Astrocyte (in vitro differentiated cells and primary cell): ENCODE data around the gene PCDHGA1. TPM values are rescaled to one million over a fixed set of nuclear protein-coding genes. Genes with fewer than 3 reads are reported as not detected.
A peak's percentile ranks its signal among the peaks of the same experiment; 100 is the strongest.

Experiments used
- DNase-seq: peaks from one replicate; pipeline ENCODE4 v3.0.0-alpha.2; 2010; ENCODE audit warnings: low read depth
- FAIRE-seq: peaks from 2 replicates; lab custom pipeline; 2011; peaks lifted over from hg19 to GRCh38; lab: Jason Lieb, UNC
- H2AFZ ChIP-seq: 2 replicates; pipeline ENCODE4 v1.6.0; 2012; ENCODE audit warnings: low read depth, low read length, inconsistent platforms
- H3K27ac ChIP-seq: 2 replicates; pipeline ENCODE4 v1.5.1; 2011; ENCODE audit warnings: low read depth, low read length, inconsistent platforms
- H3K27me3 ChIP-seq: 2 replicates; pipeline ENCODE4 v1.6.0; 2011; ENCODE audit warnings: low read length, inconsistent platforms; ENCODE audit not compliant: insufficient read depth
- H3K36me3 ChIP-seq: 2 replicates; pipeline ENCODE4 v1.5.1; 2011; ENCODE audit warnings: low read length, inconsistent platforms; ENCODE audit not compliant: insufficient read depth
- H3K4me1 ChIP-seq: 2 replicates; pipeline ENCODE4 v1.5.1; 2011; ENCODE audit warnings: low read length, inconsistent platforms; ENCODE audit not compliant: insufficient read depth
- H3K4me2 ChIP-seq: 2 replicates; pipeline ENCODE4 v1.6.0; 2012; ENCODE audit warnings: low read length, inconsistent platforms
- H3K4me3 ChIP-seq: 2 replicates; pipeline ENCODE4 v1.5.1; 2011; ENCODE audit warnings: low read depth, mild to moderate bottlenecking, low read length, inconsistent platforms; ENCODE audit not compliant: insufficient read depth
- H3K79me2 ChIP-seq: 2 replicates; pipeline ENCODE4 v1.6.0; 2012; ENCODE audit warnings: mild to moderate bottlenecking, low read length, inconsistent platforms; ENCODE audit not compliant: insufficient read depth
- H3K9ac ChIP-seq: 2 replicates; pipeline ENCODE4 v1.6.0; 2012; ENCODE audit warnings: mild to moderate bottlenecking, low read length, inconsistent platforms
- H3K9me3 ChIP-seq: 2 replicates; pipeline ENCODE4 v1.5.1; 2012; ENCODE audit warnings: low read depth, mild to moderate bottlenecking, low read length, inconsistent platforms; ENCODE audit not compliant: insufficient read depth
- H4K20me1 ChIP-seq: 2 replicates; pipeline ENCODE4 v1.6.0; 2012; ENCODE audit warnings: low read length, inconsistent platforms; ENCODE audit not compliant: insufficient read depth
- H3K27ac Mint-ChIP-seq: one replicate; pipeline ENCODE4 v1.8.0; 2021; ENCODE audit warnings: mild to moderate bottlenecking, mixed read lengths; ENCODE audit not compliant: unreplicated experiment
- H3K27me3 Mint-ChIP-seq: one replicate; pipeline ENCODE4 v1.8.0; 2021; ENCODE audit warnings: low read depth, mixed read lengths; ENCODE audit not compliant: unreplicated experiment
- H3K36me3 Mint-ChIP-seq: one replicate; pipeline ENCODE4 v1.8.0; 2021; ENCODE audit warnings: low read depth, mixed read lengths; ENCODE audit not compliant: unreplicated experiment
- H3K4me1 Mint-ChIP-seq: one replicate; pipeline ENCODE4 v1.8.0; 2021; ENCODE audit warnings: low read depth, mixed read lengths; ENCODE audit not compliant: unreplicated experiment
- H3K4me3 Mint-ChIP-seq: one replicate; pipeline ENCODE4 v1.8.0; 2021; ENCODE audit warnings: mild to moderate bottlenecking, moderate library complexity, mixed read lengths; ENCODE audit not compliant: unreplicated experiment
- H3K9me3 Mint-ChIP-seq: one replicate; pipeline ENCODE4 v1.8.0; 2021; ENCODE audit warnings: mild to moderate bottlenecking, mixed read lengths; ENCODE audit not compliant: unreplicated experiment
- EZH2 ChIP-seq: IDR thresholded peaks from 2 replicates; pipeline ENCODE4 v1.6.1; 2012; ENCODE audit warnings: mild to moderate bottlenecking, low read length, inconsistent platforms; ENCODE audit not compliant: insufficient read depth
- total RNA-seq: library from RNA; stranded (reverse); gene quantifications from 2 replicates; pipeline ENCODE4 v1.2.1, GENCODE V29; 2021
- TF ChIP-seq, protein P1 (sequence below): IDR thresholded peaks from 2 replicates; pipeline ENCODE4 v1.5.1; 2011; ENCODE audit warnings: low read depth, mild to moderate bottlenecking, inconsistent platforms, low read length, moderate library complexity; ENCODE audit not compliant: insufficient read depth

The PCDHGA1 gene
- total RNA-seq, 1 donor from 2014 or later = 0.27 TPM

DNA sequence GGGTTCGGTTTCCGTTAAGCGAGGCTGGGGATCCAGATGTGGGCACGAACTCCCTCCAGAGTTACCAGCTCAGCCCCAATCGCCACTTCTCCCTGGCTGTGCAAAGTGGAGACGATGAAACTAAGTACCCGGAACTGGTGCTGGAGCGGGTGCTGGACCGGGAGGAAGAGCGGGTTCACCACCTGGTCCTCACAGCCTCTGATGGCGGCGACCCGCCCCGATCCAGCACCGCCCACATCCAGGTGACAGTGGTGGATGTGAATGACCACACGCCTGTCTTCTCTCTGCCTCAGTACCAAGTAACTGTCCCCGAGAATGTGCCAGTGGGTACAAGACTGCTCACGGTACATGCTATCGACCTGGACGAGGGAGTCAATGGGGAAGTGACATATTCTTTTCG lies 53.0 kb downstream of the PCDHGA1 start:
- H3K36me3 ChIP-seq = no peaks in the 10 kb centered on the region
- peak overlapping the region; percentile 80 for H3K4me2 ChIP-seq
- peaks cover 30% of the 10 kb centered on the region for H3K9me3 ChIP-seq
- no peak for FAIRE-seq
- H3K27me3 ChIP-seq = no peaks in the 10 kb centered on the region
- H3K27ac ChIP-seq = no peak overlapping the region
- H3K36me3 Mint-ChIP-seq = peaks cover 7% of the 10 kb centered on the region
- no peaks in the 10 kb centered on the region for H3K4me1 ChIP-seq
- DNase-seq = no peak
- H3K27me3 Mint-ChIP-seq = no peaks in the 10 kb centered on the region
- H3K9me3 Mint-ChIP-seq = peaks cover 12% of the 10 kb centered on the region
- H2AFZ ChIP-seq = no peak overlapping the region
- TF ChIP-seq, protein P1, sequence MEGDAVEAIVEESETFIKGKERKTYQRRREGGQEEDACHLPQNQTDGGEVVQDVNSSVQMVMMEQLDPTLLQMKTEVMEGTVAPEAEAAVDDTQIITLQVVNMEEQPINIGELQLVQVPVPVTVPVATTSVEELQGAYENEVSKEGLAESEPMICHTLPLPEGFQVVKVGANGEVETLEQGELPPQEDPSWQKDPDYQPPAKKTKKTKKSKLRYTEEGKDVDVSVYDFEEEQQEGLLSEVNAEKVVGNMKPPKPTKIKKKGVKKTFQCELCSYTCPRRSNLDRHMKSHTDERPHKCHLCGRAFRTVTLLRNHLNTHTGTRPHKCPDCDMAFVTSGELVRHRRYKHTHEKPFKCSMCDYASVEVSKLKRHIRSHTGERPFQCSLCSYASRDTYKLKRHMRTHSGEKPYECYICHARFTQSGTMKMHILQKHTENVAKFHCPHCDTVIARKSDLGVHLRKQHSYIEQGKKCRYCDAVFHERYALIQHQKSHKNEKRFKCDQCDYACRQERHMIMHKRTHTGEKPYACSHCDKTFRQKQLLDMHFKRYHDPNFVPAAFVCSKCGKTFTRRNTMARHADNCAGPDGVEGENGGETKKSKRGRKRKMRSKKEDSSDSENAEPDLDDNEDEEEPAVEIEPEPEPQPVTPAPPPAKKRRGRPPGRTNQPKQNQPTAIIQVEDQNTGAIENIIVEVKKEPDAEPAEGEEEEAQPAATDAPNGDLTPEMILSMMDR = no peak
- TF ChIP-seq EZH2 = no peak
- H3K79me2 ChIP-seq = no peaks in the 10 kb centered on the region
- H3K27ac Mint-ChIP-seq = no peak overlapping the region
- H3K4me1 Mint-ChIP-seq = no peaks in the 10 kb centered on the region
- peak overlapping the region; percentile 62 for H3K4me3 ChIP-seq
- no peak overlapping the region for H3K4me3 Mint-ChIP-seq
- H4K20me1 ChIP-seq = no peaks in the 10 kb centered on the region
- H3K9ac ChIP-seq = no peak overlapping the region

DNA sequence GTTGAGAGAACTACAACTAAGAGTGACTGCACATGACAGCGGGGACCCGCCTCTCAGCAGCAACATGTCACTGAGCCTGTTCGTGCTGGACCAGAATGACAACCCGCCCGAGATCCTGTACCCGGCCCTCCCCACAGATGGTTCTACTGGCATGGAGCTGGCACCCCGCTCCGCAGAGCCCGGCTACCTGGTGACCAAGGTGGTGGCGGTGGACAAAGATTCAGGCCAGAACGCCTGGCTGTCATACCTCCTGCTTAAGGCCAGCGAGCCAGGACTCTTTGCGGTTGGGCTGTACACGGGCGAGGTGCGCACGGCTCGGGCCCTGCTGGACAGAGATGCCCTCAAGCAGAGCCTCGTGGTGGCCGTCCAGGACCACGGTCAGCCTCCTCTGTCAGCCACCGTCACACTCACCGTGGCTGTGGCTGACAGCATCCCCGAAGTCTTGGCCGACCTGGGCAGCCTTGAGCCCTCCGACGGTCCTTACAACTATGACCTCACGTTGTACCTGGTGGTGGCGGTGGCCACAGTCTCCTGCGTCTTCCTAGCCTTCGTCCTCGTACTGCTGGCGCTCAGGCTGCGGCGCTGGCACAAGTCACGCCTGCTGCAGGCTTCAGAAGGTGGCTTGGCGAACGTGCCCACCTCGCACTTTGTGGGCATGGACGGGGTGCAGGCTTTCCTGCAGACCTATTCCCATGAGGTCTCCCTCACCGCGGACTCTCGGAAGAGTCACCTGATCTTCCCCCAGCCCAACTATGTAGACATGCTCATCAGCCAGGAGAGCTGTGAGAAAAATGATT lies 54.4 kb downstream of the PCDHGA1 start:
- FAIRE-seq = no peak
- H3K36me3 Mint-ChIP-seq = peaks cover 8% of the 10 kb centered on the region

More for the DNA sequence above, 54.4 kb downstream of the PCDHGA1 start:
- Histone ChIP-seq H3K4me1 (no peaks in the 10 kb centered on the region), H3K27ac (no peak overlapping the region), H3K79me2 (no peaks in the 10 kb centered on the region), H2AFZ (no peak overlapping the region), H3K9me3 (peaks cover 41% of the 10 kb centered on the region), H4K20me1 (no peaks in the 10 kb centered on the region), H3K4me2 (no peak overlapping the region), H3K36me3 (no peaks in the 10 kb centered on the region), H3K9ac (no peak overlapping the region), H3K4me3 (no peak overlapping the region), H3K27me3 (no peaks in the 10 kb centered on the region)
- Mint-ChIP-seq H3K4me1 (no peaks in the 10 kb centered on the region), H3K27me3 (no peaks in the 10 kb centered on the region), H3K27ac (no peak overlapping the region), H3K9me3 (peaks cover 19% of the 10 kb centered on the region), H3K4me3 (no peak overlapping the region)
- DNase-seq = no peak
- TF ChIP-seq, protein P1 = no peak
- no peak for TF ChIP-seq EZH2
